WTC11 (cell line): ENCODE results near the gene FBXO24. TPM values are rescaled to one million over a fixed set of nuclear protein-coding genes. Genes with fewer than 3 reads are reported as not detected.

Source experiments
- ATAC-seq: fragments of 200-7000 bp; cut with Tn5 transposase; 2 replicates; pipeline ENCODE4 v1.10.0; 2021; ENCODE audit warnings: mild to moderate bottlenecking, moderate library complexity
- CTCF ChIA-PET: fragments of 300-600 bp; sonication (Branson Sonifier 250); formaldehyde crosslinking; loops from one replicate; lab custom pipeline; 2021; ENCODE audit warnings: antibody characterized with exemption; lab: Charles Lee
- POLR2A ChIA-PET: fragments of 350-600 bp; sonication (Branson Sonifier 250); formaldehyde crosslinking; loops from one replicate; lab custom pipeline; 2021; ENCODE audit warnings: antibody characterized with exemption; lab: Charles Lee
- DNase-seq: peaks from one replicate; pipeline ENCODE4 v3.0.0; 2021; ENCODE audit warnings: low spot score
- H3K27ac Mint-ChIP-seq: 2 replicates; pipeline ENCODE4 v1.8.0; 2021; ENCODE audit warnings: mixed read lengths
- H3K27me3 Mint-ChIP-seq: 2 replicates; pipeline ENCODE4 v1.8.0; 2021; ENCODE audit warnings: low read depth, mild to moderate bottlenecking, moderate library complexity, mixed read lengths
- H3K36me3 Mint-ChIP-seq: 2 replicates; pipeline ENCODE4 v1.8.0; 2021; ENCODE audit warnings: mixed read lengths
- H3K4me1 Mint-ChIP-seq: 2 replicates; pipeline ENCODE4 v1.8.0; 2022; ENCODE audit warnings: mixed read lengths
- H3K4me3 Mint-ChIP-seq: 2 replicates; pipeline ENCODE4 v1.8.0; 2021; ENCODE audit warnings: mild to moderate bottlenecking, moderate library complexity, mixed read lengths
- H3K9me3 Mint-ChIP-seq: 2 replicates; pipeline ENCODE4 v1.8.0; 2021; ENCODE audit warnings: mixed read lengths
- GABPB1 ChIP-seq: sonication (generic); formaldehyde crosslinking; IDR thresholded peaks from 2 replicates; pipeline ENCODE4 v1.8.1; 2023; ENCODE audit warnings: mild to moderate bottlenecking, missing genetic modification reagents
- KAT7 ChIP-seq: sonication (generic); formaldehyde crosslinking; IDR thresholded peaks from 2 replicates; pipeline ENCODE4 v1.8.1; 2023; ENCODE audit warnings: missing genetic modification reagents, mild to moderate bottlenecking, borderline replicate concordance
- MYBL2 ChIP-seq: sonication (generic); formaldehyde crosslinking; IDR thresholded peaks from 2 replicates; pipeline ENCODE4 v1.8.1; 2023; ENCODE audit warnings: mild to moderate bottlenecking, moderate library complexity, missing genetic modification reagents
- NR3C1 ChIP-seq: sonication (generic); formaldehyde crosslinking; conservative IDR thresholded peaks from 2 replicates; pipeline ENCODE4 v1.8.1; 2023; ENCODE audit warnings: low read depth, mild to moderate bottlenecking, missing genetic modification reagents
- SP1 ChIP-seq: sonication (generic); formaldehyde crosslinking; conservative IDR thresholded peaks from 2 replicates; pipeline ENCODE4 v1.8.1; 2022; ENCODE audit warnings: missing genetic modification reagents
- USF2 ChIP-seq: sonication (generic); formaldehyde crosslinking; IDR thresholded peaks from 2 replicates; pipeline ENCODE4 v1.8.1; 2023; ENCODE audit warnings: mild to moderate bottlenecking, missing genetic modification reagents, moderate library complexity
- ZNF232 ChIP-seq: sonication (generic); formaldehyde crosslinking; IDR thresholded peaks from 2 replicates; pipeline ENCODE4 v1.8.0; 2022; ENCODE audit warnings: mild to moderate bottlenecking, missing genetic modification reagents
- ZNF281 ChIP-seq: sonication (generic); formaldehyde crosslinking; IDR thresholded peaks from 2 replicates; pipeline ENCODE4 v1.8.0; 2023; ENCODE audit warnings: mild to moderate bottlenecking, missing genetic modification reagents
- ZNF317 ChIP-seq: sonication (generic); formaldehyde crosslinking; IDR thresholded peaks from 2 replicates; pipeline ENCODE4 v1.8.1; 2023; ENCODE audit warnings: low read depth, mild to moderate bottlenecking, moderate library complexity, missing genetic modification reagents, borderline replicate concordance
- ZNF396 ChIP-seq: fragments of 250-450 bp; sonication (Bioruptor Pico); IDR thresholded peaks from 2 replicates; pipeline ENCODE4 v1.8.0; 2021; ENCODE audit warnings: mild to moderate bottlenecking, moderate library complexity, borderline replicate concordance
- total RNA-seq: library from RNA; stranded (reverse); gene quantifications from 3 replicates; pipeline ENCODE4 v1.2.3, GENCODE V29; 2021
- TF ChIP-seq, protein P1 (sequence below): fragments of 200-600 bp; IDR thresholded peaks from 2 replicates; pipeline ENCODE4 v1.8.0; 2022; ENCODE audit warnings: antibody characterized with exemption
- TF ChIP-seq, protein P2 (sequence below): fragments of 250-450 bp; sonication (Bioruptor Pico); IDR thresholded peaks from 2 replicates; pipeline ENCODE4 v1.8.0; 2021; ENCODE audit warnings: mild to moderate bottlenecking
- TF ChIP-seq, protein P3 (sequence below): sonication (generic); formaldehyde crosslinking; IDR thresholded peaks from 2 replicates; pipeline ENCODE4 v1.8.1; 2022; ENCODE audit warnings: mild to moderate bottlenecking, missing genetic modification reagents, moderate library complexity, borderline replicate concordance
- TF ChIP-seq, protein P4 (sequence below): sonication (generic); formaldehyde crosslinking; IDR thresholded peaks from 2 replicates; pipeline ENCODE4 v1.8.1; 2023; ENCODE audit warnings: mild to moderate bottlenecking, moderate library complexity, missing genetic modification reagents
- TF ChIP-seq, protein P5 (sequence below): sonication (generic); formaldehyde crosslinking; IDR thresholded peaks from 2 replicates; pipeline ENCODE4 v1.8.1; 2023; ENCODE audit warnings: mild to moderate bottlenecking, missing genetic modification reagents
- TF ChIP-seq, protein P6 (sequence below): fragments of 250-450 bp; sonication (Bioruptor Pico); IDR thresholded peaks from 2 replicates; pipeline ENCODE4 v1.9.0; 2021; ENCODE audit warnings: mild to moderate bottlenecking

FBXO24 gene
- total RNA-seq, 1 experiment from 2014 or later = 0.70 TPM

GRCh38 chr7:100577103-100577502 lies 9.0 kb upstream of the FBXO24 start (continued):
- TF ChIP-seq ZNF281 (no peak), NR3C1 (CRISPR knock-in tag) (no peak)
- TF ChIP-seq, protein P1, sequence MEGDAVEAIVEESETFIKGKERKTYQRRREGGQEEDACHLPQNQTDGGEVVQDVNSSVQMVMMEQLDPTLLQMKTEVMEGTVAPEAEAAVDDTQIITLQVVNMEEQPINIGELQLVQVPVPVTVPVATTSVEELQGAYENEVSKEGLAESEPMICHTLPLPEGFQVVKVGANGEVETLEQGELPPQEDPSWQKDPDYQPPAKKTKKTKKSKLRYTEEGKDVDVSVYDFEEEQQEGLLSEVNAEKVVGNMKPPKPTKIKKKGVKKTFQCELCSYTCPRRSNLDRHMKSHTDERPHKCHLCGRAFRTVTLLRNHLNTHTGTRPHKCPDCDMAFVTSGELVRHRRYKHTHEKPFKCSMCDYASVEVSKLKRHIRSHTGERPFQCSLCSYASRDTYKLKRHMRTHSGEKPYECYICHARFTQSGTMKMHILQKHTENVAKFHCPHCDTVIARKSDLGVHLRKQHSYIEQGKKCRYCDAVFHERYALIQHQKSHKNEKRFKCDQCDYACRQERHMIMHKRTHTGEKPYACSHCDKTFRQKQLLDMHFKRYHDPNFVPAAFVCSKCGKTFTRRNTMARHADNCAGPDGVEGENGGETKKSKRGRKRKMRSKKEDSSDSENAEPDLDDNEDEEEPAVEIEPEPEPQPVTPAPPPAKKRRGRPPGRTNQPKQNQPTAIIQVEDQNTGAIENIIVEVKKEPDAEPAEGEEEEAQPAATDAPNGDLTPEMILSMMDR = no peak

- peaks cover 2% of the 10 kb centered on the region; the same call in 1 of the 2 replicates for H3K4me1 Mint-ChIP-seq
- no peaks in the 10 kb centered on the region for H3K27me3 Mint-ChIP-seq
- ATAC-seq = no peak
- peaks cover 7% of the 10 kb centered on the region; the same call in 1 of the 2 replicates for H3K36me3 Mint-ChIP-seq
- H3K27ac Mint-ChIP-seq = no peak overlapping the region
- POLR2A ChIA-PET = interaction anchor here (1.3 kb wide), 1 partner anchor 25 kb away, joined by 3 read pairs; the partner anchor contains the start of gene PCOLCE
- TF ChIP-seq ZNF232 (CRISPR knock-in tag) (no peak), MYBL2 (CRISPR knock-in tag) (no peak), SP1 (CRISPR knock-in tag) (no peak), KAT7 (CRISPR knock-in tag) (no peak), USF2 (CRISPR knock-in tag) (no peak), ZNF396 (CRISPR knock-in tag) (no peak), ZNF317 (no peak), GABPB1 (no peak)
- TF ChIP-seq, protein P2, sequence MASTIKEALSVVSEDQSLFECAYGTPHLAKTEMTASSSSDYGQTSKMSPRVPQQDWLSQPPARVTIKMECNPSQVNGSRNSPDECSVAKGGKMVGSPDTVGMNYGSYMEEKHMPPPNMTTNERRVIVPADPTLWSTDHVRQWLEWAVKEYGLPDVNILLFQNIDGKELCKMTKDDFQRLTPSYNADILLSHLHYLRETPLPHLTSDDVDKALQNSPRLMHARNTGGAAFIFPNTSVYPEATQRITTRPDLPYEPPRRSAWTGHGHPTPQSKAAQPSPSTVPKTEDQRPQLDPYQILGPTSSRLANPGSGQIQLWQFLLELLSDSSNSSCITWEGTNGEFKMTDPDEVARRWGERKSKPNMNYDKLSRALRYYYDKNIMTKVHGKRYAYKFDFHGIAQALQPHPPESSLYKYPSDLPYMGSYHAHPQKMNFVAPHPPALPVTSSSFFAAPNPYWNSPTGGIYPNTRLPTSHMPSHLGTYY (CRISPR knock-in tag) = no peak
- TF ChIP-seq, protein P1 = no peak
- TF ChIP-seq, protein P3, sequence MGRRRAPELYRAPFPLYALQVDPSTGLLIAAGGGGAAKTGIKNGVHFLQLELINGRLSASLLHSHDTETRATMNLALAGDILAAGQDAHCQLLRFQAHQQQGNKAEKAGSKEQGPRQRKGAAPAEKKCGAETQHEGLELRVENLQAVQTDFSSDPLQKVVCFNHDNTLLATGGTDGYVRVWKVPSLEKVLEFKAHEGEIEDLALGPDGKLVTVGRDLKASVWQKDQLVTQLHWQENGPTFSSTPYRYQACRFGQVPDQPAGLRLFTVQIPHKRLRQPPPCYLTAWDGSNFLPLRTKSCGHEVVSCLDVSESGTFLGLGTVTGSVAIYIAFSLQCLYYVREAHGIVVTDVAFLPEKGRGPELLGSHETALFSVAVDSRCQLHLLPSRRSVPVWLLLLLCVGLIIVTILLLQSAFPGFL (CRISPR knock-in tag) = no peak
- TF ChIP-seq, protein P4, sequence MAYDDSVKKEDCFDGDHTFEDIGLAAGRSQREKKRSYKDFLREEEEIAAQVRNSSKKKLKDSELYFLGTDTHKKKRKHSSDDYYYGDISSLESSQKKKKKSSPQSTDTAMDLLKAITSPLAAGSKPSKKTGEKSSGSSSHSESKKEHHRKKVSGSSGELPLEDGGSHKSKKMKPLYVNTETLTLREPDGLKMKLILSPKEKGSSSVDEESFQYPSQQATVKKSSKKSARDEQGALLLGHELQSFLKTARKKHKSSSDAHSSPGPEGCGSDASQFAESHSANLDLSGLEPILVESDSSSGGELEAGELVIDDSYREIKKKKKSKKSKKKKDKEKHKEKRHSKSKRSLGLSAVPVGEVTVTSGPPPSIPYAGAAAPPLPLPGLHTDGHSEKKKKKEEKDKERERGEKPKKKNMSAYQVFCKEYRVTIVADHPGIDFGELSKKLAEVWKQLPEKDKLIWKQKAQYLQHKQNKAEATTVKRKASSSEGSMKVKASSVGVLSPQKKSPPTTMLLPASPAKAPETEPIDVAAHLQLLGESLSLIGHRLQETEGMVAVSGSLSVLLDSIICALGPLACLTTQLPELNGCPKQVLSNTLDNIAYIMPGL = no peak
- TF ChIP-seq, protein P5, sequence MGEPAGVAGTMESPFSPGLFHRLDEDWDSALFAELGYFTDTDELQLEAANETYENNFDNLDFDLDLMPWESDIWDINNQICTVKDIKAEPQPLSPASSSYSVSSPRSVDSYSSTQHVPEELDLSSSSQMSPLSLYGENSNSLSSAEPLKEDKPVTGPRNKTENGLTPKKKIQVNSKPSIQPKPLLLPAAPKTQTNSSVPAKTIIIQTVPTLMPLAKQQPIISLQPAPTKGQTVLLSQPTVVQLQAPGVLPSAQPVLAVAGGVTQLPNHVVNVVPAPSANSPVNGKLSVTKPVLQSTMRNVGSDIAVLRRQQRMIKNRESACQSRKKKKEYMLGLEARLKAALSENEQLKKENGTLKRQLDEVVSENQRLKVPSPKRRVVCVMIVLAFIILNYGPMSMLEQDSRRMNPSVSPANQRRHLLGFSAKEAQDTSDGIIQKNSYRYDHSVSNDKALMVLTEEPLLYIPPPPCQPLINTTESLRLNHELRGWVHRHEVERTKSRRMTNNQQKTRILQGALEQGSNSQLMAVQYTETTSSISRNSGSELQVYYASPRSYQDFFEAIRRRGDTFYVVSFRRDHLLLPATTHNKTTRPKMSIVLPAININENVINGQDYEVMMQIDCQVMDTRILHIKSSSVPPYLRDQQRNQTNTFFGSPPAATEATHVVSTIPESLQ (CRISPR knock-in tag) = no peak
- TF ChIP-seq, protein P6, sequence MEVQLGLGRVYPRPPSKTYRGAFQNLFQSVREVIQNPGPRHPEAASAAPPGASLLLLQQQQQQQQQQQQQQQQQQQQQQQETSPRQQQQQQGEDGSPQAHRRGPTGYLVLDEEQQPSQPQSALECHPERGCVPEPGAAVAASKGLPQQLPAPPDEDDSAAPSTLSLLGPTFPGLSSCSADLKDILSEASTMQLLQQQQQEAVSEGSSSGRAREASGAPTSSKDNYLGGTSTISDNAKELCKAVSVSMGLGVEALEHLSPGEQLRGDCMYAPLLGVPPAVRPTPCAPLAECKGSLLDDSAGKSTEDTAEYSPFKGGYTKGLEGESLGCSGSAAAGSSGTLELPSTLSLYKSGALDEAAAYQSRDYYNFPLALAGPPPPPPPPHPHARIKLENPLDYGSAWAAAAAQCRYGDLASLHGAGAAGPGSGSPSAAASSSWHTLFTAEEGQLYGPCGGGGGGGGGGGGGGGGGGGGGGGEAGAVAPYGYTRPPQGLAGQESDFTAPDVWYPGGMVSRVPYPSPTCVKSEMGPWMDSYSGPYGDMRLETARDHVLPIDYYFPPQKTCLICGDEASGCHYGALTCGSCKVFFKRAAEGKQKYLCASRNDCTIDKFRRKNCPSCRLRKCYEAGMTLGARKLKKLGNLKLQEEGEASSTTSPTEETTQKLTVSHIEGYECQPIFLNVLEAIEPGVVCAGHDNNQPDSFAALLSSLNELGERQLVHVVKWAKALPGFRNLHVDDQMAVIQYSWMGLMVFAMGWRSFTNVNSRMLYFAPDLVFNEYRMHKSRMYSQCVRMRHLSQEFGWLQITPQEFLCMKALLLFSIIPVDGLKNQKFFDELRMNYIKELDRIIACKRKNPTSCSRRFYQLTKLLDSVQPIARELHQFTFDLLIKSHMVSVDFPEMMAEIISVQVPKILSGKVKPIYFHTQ (CRISPR knock-in tag) = no peak
- no peak for DNase-seq
- H3K9me3 Mint-ChIP-seq = no peaks in the 10 kb centered on the region
- CTCF ChIA-PET = no interaction called here
- H3K4me3 Mint-ChIP-seq = no peak overlapping the region
Measured at GRCh38 chr7:100577507-100577906, 8.6 kb upstream of the FBXO24 start.
